ENCODE data around the gene PLCZ1. TPM values are rescaled to one million over a fixed set of nuclear protein-coding genes. Genes with fewer than 3 reads are reported as not detected.

The PLCZ1 gene
- total and polyA plus RNA-seq, 2 experiments from 2014 or later: not detected

DNA sequence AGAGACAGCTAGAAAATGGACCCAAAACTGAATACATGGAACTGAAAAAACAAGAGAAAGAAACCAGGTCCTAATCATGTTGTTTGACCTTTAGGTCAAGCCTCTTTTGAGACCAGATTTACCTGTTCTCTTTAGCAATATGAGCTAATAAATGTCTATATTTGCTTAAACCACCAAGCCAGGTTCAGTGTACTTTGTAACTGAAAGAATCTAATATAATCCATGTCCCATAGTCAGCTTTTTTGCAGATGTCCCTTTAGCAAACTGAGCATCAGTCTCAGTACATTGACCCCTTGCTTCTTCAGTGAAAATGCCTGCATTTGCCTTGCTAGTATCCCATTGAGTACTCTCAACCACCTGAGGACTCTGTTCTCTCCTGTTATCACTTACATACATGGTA lies 61.7 kb downstream of the PLCZ1 start:
- H3K9me3 ChIP-seq (ENCODE audit: low read depth): no peaks in the 10 kb centered on the region
- no peaks in the 10 kb centered on the region for H3K4me1 ChIP-seq (ENCODE audit: low read depth)
- no peaks in the 10 kb centered on the region for H3K27me3 ChIP-seq
- TF ChIP-seq CTCF (IDR thresholded peaks at IDR 0.05; ENCODE audit: low read depth, low read length): no peak
- no peak overlapping the region for H3K4me3 ChIP-seq
- DNase-seq (ENCODE audit: low read depth in 1 of 2, low spot score in 1 of 2): no peak
- H3K36me3 ChIP-seq: no peaks in the 10 kb centered on the region
- no peak overlapping the region for H3K27ac ChIP-seq

- no peak overlapping the region for H3K4me3 ChIP-seq
- DNase-seq (ENCODE audit: low read depth in 1 of 2, low spot score in 1 of 2): no peak
- no peaks in the 10 kb centered on the region for H3K27me3 ChIP-seq
- no peak overlapping the region for H3K27ac ChIP-seq
- H3K36me3 ChIP-seq: no peaks in the 10 kb centered on the region
- TF ChIP-seq CTCF (IDR thresholded peaks at IDR 0.05; ENCODE audit: low read depth, low read length): no peak
- no peaks in the 10 kb centered on the region for H3K4me1 ChIP-seq (ENCODE audit: low read depth)
- no peaks in the 10 kb centered on the region for H3K9me3 ChIP-seq (ENCODE audit: low read depth)
Measured at GRCh38 chr12:18658829-18659228, 79.0 kb downstream of the PLCZ1 start.

DNA sequence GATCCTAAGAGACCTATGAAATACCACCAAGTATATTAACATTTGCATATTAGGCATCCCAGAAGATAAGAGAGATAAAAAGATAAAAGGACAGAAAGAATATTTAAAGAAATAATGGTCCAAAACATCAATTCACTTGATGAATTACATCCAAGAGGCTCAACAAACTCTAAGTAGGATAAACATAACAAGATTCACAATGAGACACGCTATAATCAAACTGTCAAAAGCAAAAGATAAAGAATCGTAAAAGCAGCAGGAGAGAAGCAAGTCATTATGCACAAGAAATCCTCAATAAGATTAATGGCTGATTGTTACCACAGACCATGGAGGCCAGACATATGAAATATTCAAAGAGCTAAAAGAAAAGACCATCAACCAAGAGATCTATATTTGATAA lies 79.6 kb downstream of the PLCZ1 start:
- no peak for TF ChIP-seq CTCF (IDR thresholded peaks at IDR 0.05; ENCODE audit: low read depth, low read length)
- DNase-seq (ENCODE audit: low read depth in 1 of 2, low spot score in 1 of 2): no peak
- Histone ChIP-seq H3K4me1 (ENCODE audit: low read depth) (no peaks in the 10 kb centered on the region), H3K9me3 (ENCODE audit: low read depth) (no peaks in the 10 kb centered on the region), H3K27ac (no peak overlapping the region), H3K4me3 (no peak overlapping the region), H3K27me3 (no peaks in the 10 kb centered on the region), H3K36me3 (no peaks in the 10 kb centered on the region)

- Histone ChIP-seq H3K4me3 (no peak overlapping the region), H3K4me1 (ENCODE audit: low read depth) (no peaks in the 10 kb centered on the region), H3K27me3 (no peaks in the 10 kb centered on the region), H3K27ac (no peak overlapping the region), H3K36me3 (no peaks in the 10 kb centered on the region), H3K9me3 (ENCODE audit: low read depth) (no peaks in the 10 kb centered on the region)
- TF ChIP-seq CTCF (IDR thresholded peaks at IDR 0.05; ENCODE audit: low read depth, low read length): no peak
- DNase-seq (ENCODE audit: low read depth in 1 of 2, low spot score in 1 of 2): no peak
Measured at GRCh38 chr12:18655351-18655750, 82.5 kb downstream of the PLCZ1 start.

DNA sequence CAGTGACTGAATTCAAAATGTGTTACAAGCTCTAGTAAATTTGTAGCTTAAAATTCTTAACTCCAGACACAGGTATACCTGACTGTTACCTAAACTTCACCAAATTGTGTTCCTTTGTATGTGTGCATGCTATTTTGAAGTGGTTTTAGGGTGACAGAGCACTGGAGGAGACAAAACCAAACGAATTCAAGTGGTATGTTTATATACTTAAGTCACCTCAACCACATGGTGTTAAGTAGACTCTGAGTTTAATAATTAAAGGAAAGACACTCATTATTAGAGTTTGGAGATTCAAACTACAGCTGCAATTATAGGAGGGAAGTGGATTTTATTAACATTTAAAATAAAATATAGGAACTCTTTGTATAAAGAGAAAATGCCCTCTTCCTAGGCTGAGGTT lies 84.3 kb downstream of the PLCZ1 start:
- Histone ChIP-seq H3K27me3 (no peaks in the 10 kb centered on the region), H3K9me3 (ENCODE audit: low read depth) (no peaks in the 10 kb centered on the region)

More for the DNA sequence above, 84.3 kb downstream of the PLCZ1 start:
- Histone ChIP-seq H3K36me3 (no peaks in the 10 kb centered on the region), H3K4me3 (no peak overlapping the region), H3K27ac (no peak overlapping the region), H3K4me1 (ENCODE audit: low read depth) (no peaks in the 10 kb centered on the region)
- TF ChIP-seq CTCF (IDR thresholded peaks at IDR 0.05; ENCODE audit: low read depth, low read length): no peak
- no peak for DNase-seq (ENCODE audit: low read depth in 1 of 2, low spot score in 1 of 2)

All from cardiac muscle cell (in vitro differentiated cells and primary cell).